ENCODE data around the gene RHOH. TPM values are rescaled to one million over a fixed set of nuclear protein-coding genes. Genes with fewer than 3 reads are reported as not detected.

RHOH gene
- total and polyA plus RNA-seq, 10 of the 15 experiments (the other 5 are each of a cell fraction or from before 2014, with no cell fraction given) = 46.5 to 120 (median 57.9) TPM

DNA sequence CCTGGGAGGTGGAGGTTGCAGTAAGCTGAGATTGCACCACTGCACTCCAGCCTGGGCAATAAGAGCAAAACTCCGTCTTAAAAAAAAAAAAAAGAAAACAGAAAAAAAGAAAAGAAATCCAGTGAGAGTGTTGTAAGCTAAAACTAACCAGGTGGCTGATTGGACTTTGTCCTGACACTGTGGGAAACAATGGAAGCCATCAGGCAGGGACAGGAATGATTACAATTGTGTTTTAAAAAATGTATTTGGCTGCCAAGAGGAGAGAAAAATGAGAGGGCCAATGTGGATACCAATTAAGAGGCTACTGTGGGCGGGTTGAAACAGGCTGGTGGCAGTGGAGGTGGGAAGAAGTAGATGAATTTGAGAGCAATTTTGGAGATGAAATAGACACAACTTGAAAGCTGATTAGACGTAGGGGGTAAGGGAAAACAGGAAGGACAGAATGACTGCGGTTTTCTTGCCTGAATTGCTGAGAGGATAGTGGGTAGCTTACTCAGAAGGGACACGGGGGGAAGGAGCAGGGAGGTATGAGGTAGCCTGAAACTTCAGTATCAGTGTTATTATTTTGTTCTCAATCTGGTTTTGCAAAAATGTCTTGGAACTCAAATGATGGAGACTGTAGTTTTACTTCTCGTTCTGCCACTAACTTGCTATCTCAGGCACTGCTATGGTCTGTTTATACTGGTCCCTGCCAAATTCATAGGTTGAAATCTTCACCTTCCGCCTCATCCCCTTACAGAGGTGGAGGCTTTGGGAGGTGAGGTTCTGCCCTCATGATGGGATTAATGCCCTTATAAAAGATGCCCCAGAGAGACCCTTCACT, 92.7 kb downstream of the RHOH start (continued):
- TF ChIP-seq, protein P1, sequence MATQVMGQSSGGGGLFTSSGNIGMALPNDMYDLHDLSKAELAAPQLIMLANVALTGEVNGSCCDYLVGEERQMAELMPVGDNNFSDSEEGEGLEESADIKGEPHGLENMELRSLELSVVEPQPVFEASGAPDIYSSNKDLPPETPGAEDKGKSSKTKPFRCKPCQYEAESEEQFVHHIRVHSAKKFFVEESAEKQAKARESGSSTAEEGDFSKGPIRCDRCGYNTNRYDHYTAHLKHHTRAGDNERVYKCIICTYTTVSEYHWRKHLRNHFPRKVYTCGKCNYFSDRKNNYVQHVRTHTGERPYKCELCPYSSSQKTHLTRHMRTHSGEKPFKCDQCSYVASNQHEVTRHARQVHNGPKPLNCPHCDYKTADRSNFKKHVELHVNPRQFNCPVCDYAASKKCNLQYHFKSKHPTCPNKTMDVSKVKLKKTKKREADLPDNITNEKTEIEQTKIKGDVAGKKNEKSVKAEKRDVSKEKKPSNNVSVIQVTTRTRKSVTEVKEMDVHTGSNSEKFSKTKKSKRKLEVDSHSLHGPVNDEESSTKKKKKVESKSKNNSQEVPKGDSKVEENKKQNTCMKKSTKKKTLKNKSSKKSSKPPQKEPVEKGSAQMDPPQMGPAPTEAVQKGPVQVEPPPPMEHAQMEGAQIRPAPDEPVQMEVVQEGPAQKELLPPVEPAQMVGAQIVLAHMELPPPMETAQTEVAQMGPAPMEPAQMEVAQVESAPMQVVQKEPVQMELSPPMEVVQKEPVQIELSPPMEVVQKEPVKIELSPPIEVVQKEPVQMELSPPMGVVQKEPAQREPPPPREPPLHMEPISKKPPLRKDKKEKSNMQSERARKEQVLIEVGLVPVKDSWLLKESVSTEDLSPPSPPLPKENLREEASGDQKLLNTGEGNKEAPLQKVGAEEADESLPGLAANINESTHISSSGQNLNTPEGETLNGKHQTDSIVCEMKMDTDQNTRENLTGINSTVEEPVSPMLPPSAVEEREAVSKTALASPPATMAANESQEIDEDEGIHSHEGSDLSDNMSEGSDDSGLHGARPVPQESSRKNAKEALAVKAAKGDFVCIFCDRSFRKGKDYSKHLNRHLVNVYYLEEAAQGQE (IDR thresholded peaks at IDR 0.05; ENCODE audit: low read depth, low read length) = no peak
- no peak for TF ChIP-seq TAF1 (IDR thresholded peaks at IDR 0.05; ENCODE audit: borderline replicate concordance, low read depth, low read length)
- no peak for TF ChIP-seq YY1 (IDR thresholded peaks at IDR 0.05; ENCODE audit: low read depth, low read length)
- TF ChIP-seq EED (IDR thresholded peaks at IDR 0.05; ENCODE audit: low read depth) = peak; percentile 80
- TF ChIP-seq BMI1 (IDR thresholded peaks at IDR 0.05; ENCODE audit: borderline replicate concordance) = no peak
- TF ChIP-seq HDAC2 (IDR thresholded peaks at IDR 0.05) = no peak
- no peak for TF ChIP-seq IRF4 (IDR thresholded peaks at IDR 0.05; ENCODE audit: low read depth, low read length)
- TF ChIP-seq ATF7 (IDR thresholded peaks at IDR 0.05; ENCODE audit: low read depth) = 0 out of 2 replicates have a peak, but pooled peaks have one; percentile 20
- TF ChIP-seq POLR2AphosphoS2 (IDR thresholded peaks at IDR 0.05; ENCODE audit: low read depth, low read length) = no peak
- TF ChIP-seq, protein P2, sequence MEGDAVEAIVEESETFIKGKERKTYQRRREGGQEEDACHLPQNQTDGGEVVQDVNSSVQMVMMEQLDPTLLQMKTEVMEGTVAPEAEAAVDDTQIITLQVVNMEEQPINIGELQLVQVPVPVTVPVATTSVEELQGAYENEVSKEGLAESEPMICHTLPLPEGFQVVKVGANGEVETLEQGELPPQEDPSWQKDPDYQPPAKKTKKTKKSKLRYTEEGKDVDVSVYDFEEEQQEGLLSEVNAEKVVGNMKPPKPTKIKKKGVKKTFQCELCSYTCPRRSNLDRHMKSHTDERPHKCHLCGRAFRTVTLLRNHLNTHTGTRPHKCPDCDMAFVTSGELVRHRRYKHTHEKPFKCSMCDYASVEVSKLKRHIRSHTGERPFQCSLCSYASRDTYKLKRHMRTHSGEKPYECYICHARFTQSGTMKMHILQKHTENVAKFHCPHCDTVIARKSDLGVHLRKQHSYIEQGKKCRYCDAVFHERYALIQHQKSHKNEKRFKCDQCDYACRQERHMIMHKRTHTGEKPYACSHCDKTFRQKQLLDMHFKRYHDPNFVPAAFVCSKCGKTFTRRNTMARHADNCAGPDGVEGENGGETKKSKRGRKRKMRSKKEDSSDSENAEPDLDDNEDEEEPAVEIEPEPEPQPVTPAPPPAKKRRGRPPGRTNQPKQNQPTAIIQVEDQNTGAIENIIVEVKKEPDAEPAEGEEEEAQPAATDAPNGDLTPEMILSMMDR (IDR thresholded peaks at IDR 0.05 in 2 of 3, conservative IDR thresholded peaks at IDR 0.05 in 1 of 3; ENCODE audit: control insufficient read depth in 2 of 3, extremely low read depth in 1 of 3, insufficient read depth in 1 of 3, low read depth in 3 of 3, low read length in 3 of 3) = no peak
- TF ChIP-seq LARP7 (IDR thresholded peaks at IDR 0.05) = no peak
- no peak for TF ChIP-seq SMARCA5 (IDR thresholded peaks at IDR 0.05)
- TF ChIP-seq, protein P3, sequence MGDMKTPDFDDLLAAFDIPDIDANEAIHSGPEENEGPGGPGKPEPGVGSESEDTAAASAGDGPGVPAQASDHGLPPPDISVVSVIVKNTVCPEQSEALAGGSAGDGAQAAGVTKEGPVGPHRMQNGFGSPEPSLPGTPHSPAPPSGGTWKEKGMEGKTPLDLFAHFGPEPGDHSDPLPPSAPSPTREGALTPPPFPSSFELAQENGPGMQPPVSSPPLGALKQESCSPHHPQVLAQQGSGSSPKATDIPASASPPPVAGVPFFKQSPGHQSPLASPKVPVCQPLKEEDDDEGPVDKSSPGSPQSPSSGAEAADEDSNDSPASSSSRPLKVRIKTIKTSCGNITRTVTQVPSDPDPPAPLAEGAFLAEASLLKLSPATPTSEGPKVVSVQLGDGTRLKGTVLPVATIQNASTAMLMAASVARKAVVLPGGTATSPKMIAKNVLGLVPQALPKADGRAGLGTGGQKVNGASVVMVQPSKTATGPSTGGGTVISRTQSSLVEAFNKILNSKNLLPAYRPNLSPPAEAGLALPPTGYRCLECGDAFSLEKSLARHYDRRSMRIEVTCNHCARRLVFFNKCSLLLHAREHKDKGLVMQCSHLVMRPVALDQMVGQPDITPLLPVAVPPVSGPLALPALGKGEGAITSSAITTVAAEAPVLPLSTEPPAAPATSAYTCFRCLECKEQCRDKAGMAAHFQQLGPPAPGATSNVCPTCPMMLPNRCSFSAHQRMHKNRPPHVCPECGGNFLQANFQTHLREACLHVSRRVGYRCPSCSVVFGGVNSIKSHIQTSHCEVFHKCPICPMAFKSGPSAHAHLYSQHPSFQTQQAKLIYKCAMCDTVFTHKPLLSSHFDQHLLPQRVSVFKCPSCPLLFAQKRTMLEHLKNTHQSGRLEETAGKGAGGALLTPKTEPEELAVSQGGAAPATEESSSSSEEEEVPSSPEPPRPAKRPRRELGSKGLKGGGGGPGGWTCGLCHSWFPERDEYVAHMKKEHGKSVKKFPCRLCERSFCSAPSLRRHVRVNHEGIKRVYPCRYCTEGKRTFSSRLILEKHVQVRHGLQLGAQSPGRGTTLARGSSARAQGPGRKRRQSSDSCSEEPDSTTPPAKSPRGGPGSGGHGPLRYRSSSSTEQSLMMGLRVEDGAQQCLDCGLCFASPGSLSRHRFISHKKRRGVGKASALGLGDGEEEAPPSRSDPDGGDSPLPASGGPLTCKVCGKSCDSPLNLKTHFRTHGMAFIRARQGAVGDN (IDR thresholded peaks at IDR 0.05) = no peak
- TF ChIP-seq RFX5 (IDR thresholded peaks at IDR 0.05; ENCODE audit: low read depth, low read length) = no peak
- TF ChIP-seq SUPT20H (IDR thresholded peaks at IDR 0.05; ENCODE audit: borderline replicate concordance, control insufficient read depth, low read depth, low read length) = no peak
- no peak for TF ChIP-seq SMAD1 (IDR thresholded peaks at IDR 0.05; ENCODE audit: low read depth, partially characterized antibody)
- no peak for TF ChIP-seq TCF3 (IDR thresholded peaks at IDR 0.05; ENCODE audit: borderline replicate concordance, insufficient read depth, low read depth, low read length)
- TF ChIP-seq NFYB (IDR thresholded peaks at IDR 0.05; ENCODE audit: insufficient read depth, low read depth, low read length) = no peak
- TF ChIP-seq RB1 (IDR thresholded peaks at IDR 0.05; ENCODE audit: borderline replicate concordance) = no peak
- TF ChIP-seq CHD2 (IDR thresholded peaks at IDR 0.05; ENCODE audit: borderline replicate concordance, low read depth, low read length) = no peak
- no peak for TF ChIP-seq STAT3 (IDR thresholded peaks at IDR 0.05; ENCODE audit: low read depth, low read length)
- TF ChIP-seq STAT1 (conservative IDR thresholded peaks at IDR 0.05) = no peak

All from GM12878 (cell line).